Activated naive CD8-positive, alpha-beta T cell treated with anti-CD3 and anti-CD28 coated beads for 36 hours (primary cell): Measurements from ENCODE around the gene AKT3. TPM values are rescaled to one million over a fixed set of nuclear protein-coding genes. Genes with fewer than 3 reads are reported as not detected.

Experiments used
- DNase-seq: peaks from one replicate; pipeline ENCODE4 v3.0.0; 2021
- H3K27ac Mint-ChIP-seq: one replicate; pipeline ENCODE4 v1.8.0; 2022; ENCODE audit warnings: mild to moderate bottlenecking, moderate library complexity, mixed read lengths
- H3K27me3 Mint-ChIP-seq: one replicate; pipeline ENCODE4 v1.8.0; 2022; ENCODE audit warnings: mild to moderate bottlenecking, mixed read lengths
- H3K36me3 Mint-ChIP-seq: one replicate; pipeline ENCODE4 v1.8.0; 2021; ENCODE audit warnings: mild to moderate bottlenecking, mixed read lengths
- H3K4me1 Mint-ChIP-seq: one replicate; pipeline ENCODE4 v1.8.0; 2021; ENCODE audit warnings: mixed read lengths
- H3K4me3 Mint-ChIP-seq: one replicate; pipeline ENCODE4 v1.8.0; 2022; ENCODE audit warnings: mild to moderate bottlenecking, moderate library complexity, mixed read lengths
- H3K9me3 Mint-ChIP-seq: one replicate; pipeline ENCODE4 v1.8.0; 2022; ENCODE audit warnings: mixed read lengths
- total RNA-seq, 2 experiments: library from RNA; stranded (reverse); gene quantifications; one replicate each; pipeline ENCODE4 v1.2.3, GENCODE V29; 2021

The AKT3 gene
- total RNA-seq, 2 experiments from 2014 or later, result 19.1 to 21.5 TPM

GRCh38 chr1:243496187-243496646, 353.8 kb downstream of the AKT3 start:
- no peaks in the 10 kb centered on the region for H3K27me3 Mint-ChIP-seq
- H3K27ac Mint-ChIP-seq, result peak overlapping the region; percentile 45
- peaks cover 6% of the 10 kb centered on the region for H3K4me1 Mint-ChIP-seq
- peaks cover 11% of the 10 kb centered on the region for H3K36me3 Mint-ChIP-seq
- DNase-seq, result no peak
- no peak overlapping the region for H3K4me3 Mint-ChIP-seq
- no peaks in the 10 kb centered on the region for H3K9me3 Mint-ChIP-seq

DNA sequence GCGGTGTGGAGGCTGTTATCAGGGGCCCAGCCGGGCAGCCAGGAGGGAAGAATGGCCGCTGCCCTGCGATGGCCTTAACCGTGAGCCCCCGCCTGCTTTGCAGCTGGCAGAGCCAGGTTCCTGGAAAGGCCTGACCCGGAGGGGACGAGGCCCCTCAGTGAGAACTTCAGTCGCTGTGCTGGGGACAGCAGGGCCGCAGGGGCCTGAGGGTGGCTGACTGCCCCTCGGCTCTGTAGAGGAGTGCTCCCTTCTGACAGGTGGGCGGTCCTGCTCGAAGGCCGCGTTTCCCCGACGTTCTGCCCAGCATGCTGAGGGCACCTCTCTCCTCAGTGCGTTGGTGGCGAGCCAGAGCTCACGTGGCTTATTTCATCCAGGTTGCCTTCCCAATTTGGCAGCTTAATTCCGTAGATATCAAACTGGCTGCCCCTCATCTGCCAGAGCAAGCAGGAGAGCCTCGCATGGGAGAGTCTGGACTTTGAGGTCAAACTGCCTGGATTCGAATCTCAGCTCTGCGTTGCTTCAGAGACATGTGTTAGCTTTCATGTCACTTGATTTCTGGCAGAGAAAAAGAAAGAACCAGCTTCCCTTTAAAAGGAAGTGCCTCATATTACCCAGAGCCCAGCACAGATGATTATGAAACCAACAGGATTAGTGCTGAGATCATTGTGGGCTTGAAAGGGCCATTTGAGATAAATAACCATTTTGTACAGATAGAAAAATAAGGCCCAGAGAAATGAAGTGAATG, 354.4 kb downstream of the AKT3 start:
- H3K4me3 Mint-ChIP-seq, result no peak overlapping the region
- H3K27ac Mint-ChIP-seq, result peak overlapping the region; percentile 45

DNA sequence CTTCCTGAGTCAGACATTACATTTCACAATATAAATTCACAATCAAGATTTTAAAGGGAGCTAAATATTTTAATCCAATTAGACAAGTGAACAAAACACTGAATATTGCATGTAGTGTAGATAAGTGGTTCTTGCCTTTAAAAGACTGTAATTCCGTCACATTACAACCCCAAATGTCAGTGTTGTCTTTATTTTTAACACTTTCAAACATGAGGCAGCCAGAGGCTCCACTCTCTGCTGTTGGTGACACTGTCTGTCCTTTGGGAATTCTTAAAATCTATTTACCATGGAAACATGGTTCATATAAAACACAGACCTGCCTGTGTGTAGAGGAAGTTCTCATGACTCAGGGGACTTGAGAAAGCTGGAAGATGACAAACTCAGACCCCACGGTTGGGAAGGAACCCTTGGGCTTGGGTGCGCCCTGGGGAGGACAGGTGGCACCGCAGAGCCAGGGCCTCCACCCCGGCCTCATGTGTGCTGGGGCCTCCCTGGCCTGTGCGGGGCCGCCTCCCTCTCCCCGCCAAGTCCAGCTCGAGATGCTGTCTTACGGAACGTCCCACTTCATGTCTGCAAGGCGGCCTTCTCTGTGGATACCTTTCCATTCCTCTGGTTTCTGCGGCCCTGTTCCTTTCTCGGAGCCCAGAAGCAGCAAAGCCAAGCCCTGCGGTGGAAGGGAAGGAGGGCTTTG, 355.2 kb downstream of the AKT3 start:
- Mint-ChIP-seq H3K4me1 (peaks cover 6% of the 10 kb centered on the region), H3K27ac (no peak overlapping the region), H3K4me3 (no peak overlapping the region), H3K9me3 (no peaks in the 10 kb centered on the region), H3K27me3 (no peaks in the 10 kb centered on the region), H3K36me3 (peaks cover 9% of the 10 kb centered on the region)
- DNase-seq, result no peak

More for the DNA sequence above, 354.4 kb downstream of the AKT3 start:
- Mint-ChIP-seq H3K27me3 (no peaks in the 10 kb centered on the region), H3K36me3 (peaks cover 11% of the 10 kb centered on the region), H3K9me3 (no peaks in the 10 kb centered on the region), H3K4me1 (peaks cover 6% of the 10 kb centered on the region)
- no peak for DNase-seq

- Mint-ChIP-seq H3K4me3 (no peak overlapping the region), H3K27ac (no peak overlapping the region)
Measured at GRCh38 chr1:243493156-243494129, 356.6 kb downstream of the AKT3 start.

DNA sequence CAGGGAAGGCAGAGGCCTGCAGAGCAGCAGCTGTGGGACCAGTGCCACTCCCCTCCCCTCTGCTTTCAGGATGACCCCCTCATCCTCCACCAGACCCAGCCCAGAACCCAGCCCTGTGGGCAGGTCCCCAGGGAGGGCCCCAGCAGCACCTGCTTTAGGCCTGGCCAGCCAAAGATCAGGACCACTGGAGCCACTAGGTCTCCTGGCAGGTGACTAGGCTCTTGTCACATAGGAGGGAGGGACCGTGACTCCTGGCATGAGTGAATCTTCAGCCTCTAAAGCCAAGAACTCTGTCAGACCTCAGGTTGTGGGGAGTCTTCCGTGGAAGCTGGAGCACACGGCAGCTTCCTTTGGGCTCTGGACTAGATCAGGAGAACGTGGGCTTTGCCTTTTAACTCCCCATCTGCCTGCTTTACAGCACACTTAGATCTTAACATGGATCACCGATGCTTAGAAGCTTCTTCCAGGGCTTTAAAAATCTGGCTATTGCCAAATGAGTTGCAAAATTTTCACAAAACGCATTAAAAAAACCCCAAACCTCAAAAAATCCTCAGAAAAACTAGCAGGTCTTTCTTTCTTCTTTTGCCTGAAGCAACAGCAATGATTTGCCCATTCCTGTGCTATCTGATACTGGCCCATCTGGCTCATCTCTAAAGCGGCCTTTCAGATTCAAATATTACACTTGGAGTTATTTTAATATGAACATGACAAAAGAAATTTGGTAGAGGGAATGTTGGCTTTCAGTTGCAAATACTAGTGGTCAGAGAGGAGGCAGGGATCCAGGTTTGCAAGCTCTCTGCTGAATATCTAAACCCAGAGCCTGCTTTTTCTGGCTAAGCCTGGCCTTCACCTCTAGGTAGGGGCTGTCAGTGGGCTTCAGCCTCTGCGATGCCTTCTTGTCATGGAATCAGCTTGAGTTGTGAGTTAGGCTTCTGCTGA, 359.0 kb downstream of the AKT3 start:
- DNase-seq, result no peak
- H3K4me1 Mint-ChIP-seq, result peaks cover 2% of the 10 kb centered on the region
- H3K36me3 Mint-ChIP-seq, result no peaks in the 10 kb centered on the region
- H3K9me3 Mint-ChIP-seq, result no peaks in the 10 kb centered on the region
- no peaks in the 10 kb centered on the region for H3K27me3 Mint-ChIP-seq
- no peak overlapping the region for H3K4me3 Mint-ChIP-seq
- no peak overlapping the region for H3K27ac Mint-ChIP-seq

More at GRCh38 chr1:243493156-243494129, 356.6 kb downstream of the AKT3 start:
- Mint-ChIP-seq H3K36me3 (peaks cover 9% of the 10 kb centered on the region), H3K4me1 (peaks cover 2% of the 10 kb centered on the region), H3K27me3 (no peaks in the 10 kb centered on the region), H3K9me3 (no peaks in the 10 kb centered on the region)
- no peak for DNase-seq

GRCh38 chr1:243489681-243490546, 360.1 kb downstream of the AKT3 start:
- Mint-ChIP-seq H3K27me3 (no peaks in the 10 kb centered on the region), H3K36me3 (no peaks in the 10 kb centered on the region), H3K27ac (no peak overlapping the region), H3K4me3 (no peak overlapping the region), H3K4me1 (no peaks in the 10 kb centered on the region), H3K9me3 (no peaks in the 10 kb centered on the region)
- DNase-seq, result no peak

GRCh38 chr1:243489158-243489527, 360.9 kb downstream of the AKT3 start:
- H3K4me1 Mint-ChIP-seq, result no peaks in the 10 kb centered on the region
- H3K27me3 Mint-ChIP-seq, result no peaks in the 10 kb centered on the region
- DNase-seq, result no peak
- no peaks in the 10 kb centered on the region for H3K36me3 Mint-ChIP-seq
- no peak overlapping the region for H3K27ac Mint-ChIP-seq
- no peaks in the 10 kb centered on the region for H3K9me3 Mint-ChIP-seq
- H3K4me3 Mint-ChIP-seq, result no peak overlapping the region

DNA sequence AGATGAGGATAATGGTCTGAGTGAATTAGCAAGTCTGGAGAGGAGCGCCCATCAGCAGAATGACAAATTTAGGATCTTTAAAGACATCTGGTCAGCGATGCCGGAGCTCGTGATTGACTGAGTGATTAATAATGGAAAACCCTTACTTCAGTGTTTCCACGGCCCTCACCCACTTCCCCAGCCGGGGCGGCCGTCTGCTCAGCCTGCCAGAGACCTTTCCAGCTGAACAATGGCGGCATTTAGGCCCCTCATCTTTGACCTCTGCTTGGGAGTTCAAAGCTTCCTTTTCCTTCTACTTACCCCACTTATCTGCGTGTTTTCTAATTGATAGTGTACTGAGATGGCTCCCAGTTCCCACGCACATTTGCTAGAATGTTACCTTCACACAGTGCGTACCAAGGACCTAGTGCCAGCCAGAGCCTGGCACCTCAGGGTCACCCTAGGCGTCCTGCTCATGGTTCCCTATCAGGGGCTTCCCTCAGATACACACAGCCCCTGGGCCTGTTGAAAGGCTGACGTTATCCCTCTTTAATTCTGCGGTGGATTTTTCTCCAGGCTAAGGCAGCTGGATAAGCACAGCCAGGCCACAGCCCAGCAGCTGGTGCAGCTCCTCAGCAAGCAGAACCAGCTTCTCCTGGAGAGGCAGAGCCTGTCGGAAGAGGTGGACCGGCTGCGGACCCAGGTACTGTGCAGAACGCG, 361.4 kb downstream of the AKT3 start:
- DNase-seq, result no peak
- H3K4me3 Mint-ChIP-seq, result no peak overlapping the region
- H3K9me3 Mint-ChIP-seq, result no peaks in the 10 kb centered on the region
- no peaks in the 10 kb centered on the region for H3K4me1 Mint-ChIP-seq
- no peak overlapping the region for H3K27ac Mint-ChIP-seq
- no peaks in the 10 kb centered on the region for H3K36me3 Mint-ChIP-seq
- no peaks in the 10 kb centered on the region for H3K27me3 Mint-ChIP-seq

GRCh38 chr1:243487649-243488227, 362.3 kb downstream of the AKT3 start:
- Mint-ChIP-seq H3K4me3 (no peak overlapping the region), H3K36me3 (no peaks in the 10 kb centered on the region), H3K9me3 (no peaks in the 10 kb centered on the region), H3K4me1 (peaks cover 1% of the 10 kb centered on the region), H3K27me3 (no peaks in the 10 kb centered on the region), H3K27ac (no peak overlapping the region)
- DNase-seq, result no peak

DNA sequence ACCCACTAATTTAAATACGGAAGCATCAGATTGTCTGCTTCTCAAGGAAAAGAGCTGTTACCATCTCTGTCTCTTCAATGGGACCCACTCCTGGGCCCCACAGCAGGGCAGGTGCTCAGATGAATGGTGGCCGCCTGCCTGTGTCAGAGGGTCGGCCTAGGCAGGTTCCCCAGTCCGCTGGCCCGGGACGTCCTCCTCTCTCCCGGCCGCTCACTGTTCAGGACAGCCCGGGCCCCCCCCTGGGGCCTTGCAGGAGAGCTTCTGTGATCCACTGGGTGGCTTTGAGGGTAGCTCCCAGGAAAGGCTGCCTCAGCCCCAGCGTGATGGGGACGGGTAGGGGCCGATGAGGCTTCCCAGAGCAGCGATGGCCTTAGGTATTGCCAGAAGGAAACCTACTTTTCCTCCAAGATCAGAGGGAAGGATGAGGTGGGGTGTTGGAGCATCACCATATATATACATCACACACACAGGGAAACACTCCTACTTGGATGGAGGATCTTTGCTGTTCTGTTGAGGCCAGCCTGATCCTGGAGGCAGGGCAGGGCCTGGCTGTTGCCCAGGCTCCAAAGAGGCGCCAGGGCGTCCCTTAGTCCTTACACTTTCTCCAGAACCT, 362.9 kb downstream of the AKT3 start:
- H3K36me3 Mint-ChIP-seq, result no peaks in the 10 kb centered on the region
- H3K27ac Mint-ChIP-seq, result no peak overlapping the region
- no peaks in the 10 kb centered on the region for H3K27me3 Mint-ChIP-seq
- H3K9me3 Mint-ChIP-seq, result no peaks in the 10 kb centered on the region
- H3K4me1 Mint-ChIP-seq, result peaks cover 7% of the 10 kb centered on the region
- DNase-seq, result no peak
- no peak overlapping the region for H3K4me3 Mint-ChIP-seq

GRCh38 chr1:243483952-243484351, 366.1 kb downstream of the AKT3 start:
- peaks cover 9% of the 10 kb centered on the region for H3K4me1 Mint-ChIP-seq
- no peak overlapping the region for H3K4me3 Mint-ChIP-seq
- H3K36me3 Mint-ChIP-seq, result no peaks in the 10 kb centered on the region
- H3K27me3 Mint-ChIP-seq, result no peaks in the 10 kb centered on the region
- peaks cover 3% of the 10 kb centered on the region for H3K9me3 Mint-ChIP-seq
- no peak for DNase-seq
- H3K27ac Mint-ChIP-seq, result no peak overlapping the region

- Mint-ChIP-seq H3K9me3 (peaks cover 3% of the 10 kb centered on the region), H3K27ac (peak overlapping the region; percentile 38), H3K4me1 (peaks cover 9% of the 10 kb centered on the region), H3K36me3 (no peaks in the 10 kb centered on the region), H3K27me3 (no peaks in the 10 kb centered on the region), H3K4me3 (peak overlapping the region; percentile 68)
- peak; percentile 33 for DNase-seq
Measured at GRCh38 chr1:243483071-243483771, 366.8 kb downstream of the AKT3 start.
